ENCODE measurements around the gene IFNGR2.

IFNGR2 gene

DNA sequence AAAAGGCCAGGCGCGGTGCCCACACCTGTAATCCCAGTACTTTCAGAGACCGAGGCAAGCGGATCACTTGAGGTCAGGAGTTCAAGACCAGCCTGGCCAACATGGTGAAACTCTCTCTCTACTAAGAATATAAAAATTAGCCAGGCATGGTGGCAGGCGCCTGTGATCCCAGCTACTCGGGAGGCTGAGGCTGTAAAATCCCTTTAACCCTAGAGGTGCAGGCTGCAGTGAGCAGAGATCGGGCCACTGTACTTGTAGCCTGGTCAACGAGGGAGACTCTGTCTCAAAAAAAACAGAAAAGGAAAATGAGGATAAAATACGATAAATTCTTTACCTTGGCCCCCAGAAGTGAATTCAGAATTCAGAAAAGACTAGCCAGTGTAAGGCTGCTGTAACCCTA is 75.0 kb downstream of the IFNGR2 start:
- TF ChIP-seq, protein P1, sequence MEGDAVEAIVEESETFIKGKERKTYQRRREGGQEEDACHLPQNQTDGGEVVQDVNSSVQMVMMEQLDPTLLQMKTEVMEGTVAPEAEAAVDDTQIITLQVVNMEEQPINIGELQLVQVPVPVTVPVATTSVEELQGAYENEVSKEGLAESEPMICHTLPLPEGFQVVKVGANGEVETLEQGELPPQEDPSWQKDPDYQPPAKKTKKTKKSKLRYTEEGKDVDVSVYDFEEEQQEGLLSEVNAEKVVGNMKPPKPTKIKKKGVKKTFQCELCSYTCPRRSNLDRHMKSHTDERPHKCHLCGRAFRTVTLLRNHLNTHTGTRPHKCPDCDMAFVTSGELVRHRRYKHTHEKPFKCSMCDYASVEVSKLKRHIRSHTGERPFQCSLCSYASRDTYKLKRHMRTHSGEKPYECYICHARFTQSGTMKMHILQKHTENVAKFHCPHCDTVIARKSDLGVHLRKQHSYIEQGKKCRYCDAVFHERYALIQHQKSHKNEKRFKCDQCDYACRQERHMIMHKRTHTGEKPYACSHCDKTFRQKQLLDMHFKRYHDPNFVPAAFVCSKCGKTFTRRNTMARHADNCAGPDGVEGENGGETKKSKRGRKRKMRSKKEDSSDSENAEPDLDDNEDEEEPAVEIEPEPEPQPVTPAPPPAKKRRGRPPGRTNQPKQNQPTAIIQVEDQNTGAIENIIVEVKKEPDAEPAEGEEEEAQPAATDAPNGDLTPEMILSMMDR (IDR thresholded peaks at IDR 0.05; ENCODE audit: control insufficient read depth, insufficient read depth, low read depth, low read length, missing control alignments): no peak
- DNase-seq (ENCODE audit: low read depth): no peak
- H3K4me3 ChIP-seq (ENCODE audit: control insufficient read depth, low read depth, low read length): peak overlapping the region; percentile 72

DNA sequence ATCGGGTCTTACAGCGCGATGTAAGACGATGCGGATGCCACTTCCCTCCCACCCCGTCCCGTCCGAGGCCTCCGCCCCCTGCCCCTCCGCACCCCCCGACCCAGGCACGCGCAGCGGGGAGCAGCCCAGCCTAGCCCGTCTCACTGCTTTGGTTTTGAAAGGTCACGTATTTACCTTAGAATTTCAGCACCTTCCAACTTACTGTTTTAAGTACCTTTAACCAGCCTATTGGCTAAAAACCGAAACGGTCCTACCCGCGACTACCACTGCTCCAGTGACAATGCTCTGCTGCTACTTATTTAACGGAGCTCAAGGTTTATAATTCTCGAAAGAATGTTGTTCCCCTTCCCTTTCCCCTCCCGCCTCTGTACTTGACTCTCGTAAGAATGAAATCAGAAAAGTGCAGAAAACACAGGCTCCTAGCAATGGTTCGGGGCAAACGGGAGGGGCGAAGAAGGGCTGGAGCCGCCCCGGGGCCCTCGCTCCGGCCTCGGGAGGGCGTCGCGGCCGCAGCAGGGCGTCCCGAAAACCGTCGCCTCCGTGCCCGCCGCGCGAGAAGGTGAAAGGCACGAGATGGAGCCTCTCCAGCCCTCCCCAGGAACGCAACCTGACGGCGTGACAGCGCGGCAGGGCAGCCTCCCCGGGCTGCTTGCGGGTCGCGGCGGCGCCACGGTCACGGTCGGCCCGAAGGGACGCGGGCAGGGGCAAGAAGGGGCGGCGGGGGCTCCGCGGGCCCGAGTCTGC is 75.9 kb downstream of the IFNGR2 start:
- TF ChIP-seq, protein P1 (IDR thresholded peaks at IDR 0.05; ENCODE audit: control insufficient read depth, insufficient read depth, low read depth, low read length, missing control alignments): no peak
- DNase-seq (ENCODE audit: low read depth): no peak
- peak overlapping the region; percentile 72 for H3K4me3 ChIP-seq (ENCODE audit: control insufficient read depth, low read depth, low read length)

DNA sequence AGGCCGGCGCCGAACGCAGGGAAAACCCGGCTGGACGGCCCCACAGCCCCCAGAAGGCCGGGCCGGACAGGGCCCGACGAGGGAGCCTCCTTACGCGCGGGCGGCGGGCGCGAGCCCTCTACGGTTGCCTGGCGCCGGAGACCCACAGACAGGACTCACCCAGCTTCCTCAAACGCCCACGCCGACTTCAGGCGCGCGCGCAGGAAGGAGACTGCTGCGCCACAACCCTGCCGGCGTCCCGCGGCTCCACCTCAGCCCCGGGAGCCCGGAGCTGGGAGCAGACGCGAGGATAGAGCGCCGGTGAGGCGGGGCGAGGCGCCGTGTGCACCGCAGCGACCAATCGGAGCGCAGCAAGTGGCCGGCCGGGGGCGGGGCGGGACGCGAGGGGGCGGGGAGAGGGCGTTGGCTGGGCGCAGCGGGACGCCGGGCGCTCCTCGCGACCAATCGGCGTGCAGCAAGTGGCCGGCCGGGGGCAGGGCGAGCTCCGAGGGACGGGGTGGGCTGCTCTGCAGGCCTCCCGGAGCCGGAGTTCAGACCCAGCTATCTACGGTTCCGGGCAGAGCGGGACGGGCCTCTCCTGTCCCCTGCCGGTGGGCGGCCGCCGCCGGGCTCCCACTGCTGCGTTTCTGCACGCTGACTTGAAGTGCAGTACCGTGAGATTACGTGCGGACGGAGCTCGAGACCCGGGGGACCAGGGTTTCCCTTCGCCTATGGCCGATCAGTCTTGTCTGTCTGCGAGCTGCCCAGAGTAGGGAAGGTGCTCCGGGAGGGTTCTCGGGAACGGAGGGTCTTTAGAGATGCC is 76.7 kb downstream of the IFNGR2 start, which contains the start of gene TMEM50B:
Gene TMEM50B, minus strand, starts transcription at position 296 of the 802 bp plus-strand sequence. CDS start 11,089 bp downstream, outside the sequence.
- DNase-seq (ENCODE audit: low read depth): peak; percentile 84
- TF ChIP-seq, protein P1 (IDR thresholded peaks at IDR 0.05; ENCODE audit: control insufficient read depth, insufficient read depth, low read depth, low read length, missing control alignments): peak; percentile 50
- H3K4me3 ChIP-seq (ENCODE audit: control insufficient read depth, low read depth, low read length): peak within 1 kb of the TSS; percentile 86

DNA sequence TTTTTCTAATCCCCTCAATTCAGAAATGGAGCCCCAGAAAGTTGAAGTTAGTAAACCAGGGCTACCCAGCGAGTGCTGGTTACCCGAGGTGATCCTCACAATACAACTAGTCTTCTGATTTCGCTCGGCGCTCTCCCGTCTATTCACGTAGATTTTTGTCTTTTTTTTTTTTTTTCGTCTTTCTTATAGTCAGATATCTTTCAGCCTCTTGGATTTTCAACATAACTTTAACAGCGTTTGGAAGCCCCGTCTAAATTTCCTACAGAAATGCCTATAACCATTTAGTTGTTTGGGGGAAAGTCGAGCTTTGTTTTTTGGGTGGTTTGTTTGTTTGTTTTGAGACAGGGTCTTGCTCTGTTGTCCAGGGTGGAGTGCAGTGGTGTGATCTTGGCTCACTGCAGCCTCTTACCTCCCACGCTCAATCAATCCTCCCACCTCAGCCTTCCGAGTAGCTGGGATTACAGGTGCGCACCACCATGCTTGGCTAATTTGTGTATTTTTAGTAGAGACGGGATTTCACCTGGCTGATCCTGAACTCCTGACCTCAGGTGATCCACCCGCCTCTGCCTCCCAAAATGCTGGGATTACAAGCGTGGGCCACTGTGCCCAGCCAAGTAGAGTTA is 77.4 kb downstream of the IFNGR2 start:
- TF ChIP-seq, protein P1 (IDR thresholded peaks at IDR 0.05; ENCODE audit: control insufficient read depth, insufficient read depth, low read depth, low read length, missing control alignments): no peak
- DNase-seq (ENCODE audit: low read depth): no peak
- H3K4me3 ChIP-seq (ENCODE audit: control insufficient read depth, low read depth, low read length): peak overlapping the region; percentile 86

DNA sequence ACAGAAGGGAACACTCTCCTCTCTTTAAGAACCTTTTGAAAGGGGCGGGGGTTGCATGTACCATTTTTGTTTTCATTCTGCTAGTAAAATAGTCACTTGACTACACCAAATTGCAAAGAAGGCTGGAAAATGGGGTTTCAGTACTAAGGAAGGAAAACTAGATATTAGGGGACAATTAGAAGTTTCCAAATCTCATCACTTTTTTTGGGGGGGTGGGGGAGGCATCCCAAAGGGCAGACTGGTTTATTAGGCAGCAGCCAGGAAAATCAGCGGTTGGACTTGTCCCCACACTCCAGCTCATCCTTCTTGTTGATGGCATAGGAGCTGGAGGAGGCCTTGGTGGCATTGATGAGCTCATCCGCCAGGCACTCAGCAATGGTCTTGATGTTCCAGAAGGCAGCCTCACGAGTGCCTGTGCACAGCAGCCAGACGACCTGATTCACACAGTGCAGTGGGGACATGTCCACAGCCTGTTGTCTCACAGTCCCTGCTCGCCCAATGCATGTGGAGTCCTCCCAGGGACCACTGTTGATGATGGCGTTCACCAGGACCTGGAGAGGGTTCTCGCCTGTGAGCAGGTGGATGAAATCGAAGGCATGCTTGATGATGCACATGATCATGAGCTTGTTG is 78.2 kb downstream of the IFNGR2 start:
- DNase-seq (ENCODE audit: low read depth): no peak
- TF ChIP-seq, protein P1 (IDR thresholded peaks at IDR 0.05; ENCODE audit: control insufficient read depth, insufficient read depth, low read depth, low read length, missing control alignments): no peak
- no peak overlapping the region for H3K4me3 ChIP-seq (ENCODE audit: control insufficient read depth, low read depth, low read length)
